Measurements from ENCODE around the gene ASCL3. TPM values are rescaled to one million over a fixed set of nuclear protein-coding genes. Genes with fewer than 3 reads are reported as not detected.
A peak's percentile ranks its signal among the peaks of the same experiment; 100 is the strongest.

The ASCL3 gene
- total and polyA plus RNA-seq, 8 donors = 0.21 to 0.60 (median 0.26) TPM; not detected in 5

GRCh38 chr11:8962841-8963240 is 20.0 kb upstream of the ASCL3 start:
- no peaks in the 10 kb centered on the region for H3K27me3 ChIP-seq
- peaks cover 0 to 5% of the 10 kb centered on the region in 2 donors for H3K36me3 ChIP-seq
- peaks cover 18 to 60% of the 10 kb centered on the region in 2 donors for H3K4me1 ChIP-seq
- intact Hi-C loops (cut with DNase I) = no loop called here
- ATAC-seq (no peak), DNase-seq (no peak)
- no peaks in the 10 kb centered on the region for H3K9me3 ChIP-seq
- TF ChIP-seq CTCF (IDR thresholded peaks at IDR 0.05) = no peak
- H3K4me3 ChIP-seq = peak overlapping the region in 1 of 2 donors; percentile 85
- H3K27ac ChIP-seq = peak overlapping the region in 1 of 2 donors; percentile 98

GRCh38 chr11:8961401-8961800 is 18.6 kb upstream of the ASCL3 start:
- intact Hi-C loops (cut with DNase I) = no loop called here
- Histone ChIP-seq H3K27ac (no peak overlapping the region), H3K9me3 (no peaks in the 10 kb centered on the region), H3K36me3 (peaks cover 0 to 15% of the 10 kb centered on the region in 2 donors), H3K27me3 (no peaks in the 10 kb centered on the region), H3K4me3 (no peak overlapping the region), H3K4me1 (peaks cover 18 to 60% of the 10 kb centered on the region in 2 donors)
- TF ChIP-seq CTCF (IDR thresholded peaks at IDR 0.05) = no peak
- no peak for ATAC-seq
- no peak for DNase-seq

- TF ChIP-seq CTCF (IDR thresholded peaks at IDR 0.05) = peak; percentile 38 to 44
- Histone ChIP-seq H3K9me3 (no peaks in the 10 kb centered on the region), H3K4me1 (peaks cover 18 to 51% of the 10 kb centered on the region in 2 donors), H3K27me3 (no peaks in the 10 kb centered on the region), H3K27ac (peak overlapping the region; percentile 48 to 60), H3K4me3 (no peak overlapping the region), H3K36me3 (peaks cover 0 to 33% of the 10 kb centered on the region in 2 donors)
- peak; percentile 59 for ATAC-seq
- DNase-seq = peak in 2 of 4 donors; percentile 49 to 75
- intact Hi-C loops (cut with DNase I) = no loop called here
Observed at GRCh38 chr11:8959546-8960166, 16.8 kb upstream of the ASCL3 start.

- intact Hi-C loops (cut with DNase I) = no loop called here
- TF ChIP-seq CTCF (IDR thresholded peaks at IDR 0.05) = no peak
- no peak overlapping the region for H3K27ac ChIP-seq
- H3K4me1 ChIP-seq = peaks cover 9 to 32% of the 10 kb centered on the region in 2 donors
- no peaks in the 10 kb centered on the region for H3K27me3 ChIP-seq
- ATAC-seq = no peak
- no peaks in the 10 kb centered on the region for H3K9me3 ChIP-seq
- no peak overlapping the region for H3K4me3 ChIP-seq
- DNase-seq = no peak
- peaks cover 0 to 61% of the 10 kb centered on the region in 2 donors for H3K36me3 ChIP-seq
Observed at GRCh38 chr11:8956860-8957259, 14.0 kb upstream of the ASCL3 start.

GRCh38 chr11:8948886-8949285 is 6.1 kb upstream of the ASCL3 start:
- intact Hi-C loops (cut with DNase I) = no loop called here
- Histone ChIP-seq H3K4me1 (no peaks in the 10 kb centered on the region), H3K27me3 (no peaks in the 10 kb centered on the region), H3K4me3 (no peak overlapping the region), H3K27ac (no peak overlapping the region), H3K9me3 (no peaks in the 10 kb centered on the region), H3K36me3 (peaks cover 0 to 70% of the 10 kb centered on the region in 2 donors)
- TF ChIP-seq CTCF (IDR thresholded peaks at IDR 0.05) = no peak
- ATAC-seq = no peak
- DNase-seq = no peak

All from left lung (tissue), 10 donors.